GM12878 (cell line): ENCODE data around the gene PIGQ. TPM values are rescaled to one million over a fixed set of nuclear protein-coding genes. Genes with fewer than 3 reads are reported as not detected.

Experiments used
- ATAC-seq: fragments of 200-7000 bp; cut with Tn5 transposase; 3 replicates; pipeline ENCODE4 v1.9.1; 2020; ENCODE audit warnings: mild to moderate bottlenecking, moderate library complexity
- BruUV-seq: library from RNA; stranded (reverse); fragments of 400-500 nt; replicated peaks from 2 replicates; lab custom pipeline; 2021; lab: Mats Ljungman, UMichigan
- CTCF ChIA-PET: fragments of 300-600 bp; sonication (Branson Sonifier 250); formaldehyde crosslinking; extraction: SDS; loops from one replicate; lab custom pipeline; 2021; ENCODE audit warnings: inconsistent platforms; lab: Yijun Ruan, JAX
- POLR2A ChIA-PET: fragments of 350-600 bp; formaldehyde crosslinking; extraction: SDS; loops from one replicate; lab custom pipeline; 2021; ENCODE audit warnings: inconsistent platforms; lab: Charles Lee
- RAD21 ChIA-PET: fragments of 300-600 bp; sonication (Branson Sonifier 250); formaldehyde crosslinking; loops from one replicate; lab custom pipeline; 2023; ENCODE audit warnings: antibody characterized with exemption; ENCODE audit not compliant: unreplicated experiment; lab: Charles Lee
- SMC1A ChIA-PET: fragments of 300-600 bp; sonication (Branson Sonifier 250); formaldehyde crosslinking; loops from one replicate; lab custom pipeline; 2023; ENCODE audit not compliant: unreplicated experiment, uncharacterized antibody; lab: Charles Lee
- DNase-seq: peaks from one replicate; pipeline ENCODE4 v3.0.0-alpha.2; 2011; ENCODE audit warnings: low read depth, low spot score
- FAIRE-seq: peaks from 3 replicates; lab custom pipeline; 2011; peaks lifted over from hg19 to GRCh38; lab: Jason Lieb, UNC
- H2AFZ ChIP-seq: 2 replicates; pipeline ENCODE4 v1.6.0; 2011; ENCODE audit warnings: low read depth, low read length, control low read depth; ENCODE audit not compliant: control insufficient read depth
- H3K27ac ChIP-seq: 2 replicates; pipeline ENCODE4 v1.5.1; 2011; ENCODE audit warnings: control low read depth; ENCODE audit not compliant: control insufficient read depth, insufficient read depth
- H3K27me3 ChIP-seq, 2 experiments: replicated peaks in 1 of 2; 2 replicates each; pipeline versions ENCODE4 v1.6.0 to v1.6.1; 2011; ENCODE audit warnings: low read length in 1 of 2; ENCODE audit not compliant: control insufficient read depth in 2 of 2, insufficient read depth in 2 of 2
- H3K36me3 ChIP-seq, 2 experiments: 2 replicates each; pipeline ENCODE4 v1.5.1; 2011; ENCODE audit warnings: low read length in 1 of 2; ENCODE audit not compliant: control insufficient read depth in 2 of 2, insufficient read depth in 2 of 2
- H3K4me1 ChIP-seq: 2 replicates; pipeline ENCODE4 v1.6.1; 2011; ENCODE audit warnings: mild to moderate bottlenecking, low read length, moderate library complexity, mixed read lengths; ENCODE audit not compliant: control insufficient read depth, insufficient read depth
- H3K4me2 ChIP-seq: 2 replicates; pipeline ENCODE4 v1.6.0; 2011; ENCODE audit warnings: control low read depth; ENCODE audit not compliant: control insufficient read depth, insufficient read depth
- H3K4me3 ChIP-seq: fragments of 200-600 bp; sonication (generic); 2 replicates; pipeline ENCODE4 v1.5.1; 2016
- H3K79me2 ChIP-seq: 2 replicates; pipeline ENCODE4 v1.6.0; 2011; ENCODE audit warnings: low read length; ENCODE audit not compliant: control insufficient read depth, insufficient read depth
- H3K9ac ChIP-seq: 2 replicates; pipeline ENCODE4 v1.8.0; 2011; ENCODE audit warnings: low read length, control low read depth, mixed read lengths; ENCODE audit not compliant: control insufficient read depth, insufficient read depth
- H3K9me3 ChIP-seq: replicated peaks from 3 replicates; pipeline ENCODE4 v1.5.1; 2011; ENCODE audit warnings: mild to moderate bottlenecking, low read length; ENCODE audit not compliant: control insufficient read depth, insufficient read depth
- H4K20me1 ChIP-seq: 2 replicates; pipeline ENCODE4 v1.6.0; 2011; ENCODE audit not compliant: control insufficient read depth, insufficient read depth
- BACH1 ChIP-seq: fragments of 450-650 bp; IDR thresholded peaks from 2 replicates; pipeline ENCODE4 v1.6.1; 2017; ENCODE audit warnings: mild to moderate bottlenecking, borderline replicate concordance
- CREM ChIP-seq: IDR thresholded peaks from 2 replicates; pipeline ENCODE4 v1.6.1; 2014; ENCODE audit warnings: antibody characterized with exemption, low read depth
- JUNB ChIP-seq: IDR thresholded peaks from 2 replicates; pipeline ENCODE4 v1.6.1; 2016; ENCODE audit warnings: antibody characterized with exemption, mild to moderate bottlenecking
- MYB ChIP-seq: fragments of 150-350 bp; IDR thresholded peaks from 2 replicates; pipeline ENCODE4 v1.6.1; 2014; ENCODE audit warnings: mild to moderate bottlenecking, low read depth, low read length, borderline replicate concordance
- NFYB ChIP-seq: IDR thresholded peaks from 2 replicates; pipeline ENCODE4 v1.6.1; 2011; ENCODE audit warnings: low read depth, mild to moderate bottlenecking, low read length, improper control_type of control experiment, moderate library complexity; ENCODE audit not compliant: insufficient read depth
- PAX8 ChIP-seq: fragments of 450-650 bp; IDR thresholded peaks from 2 replicates; pipeline ENCODE4 v1.6.1; 2017; ENCODE audit warnings: mild to moderate bottlenecking, moderate library complexity
- RCOR1 ChIP-seq: conservative IDR thresholded peaks from 2 replicates; pipeline ENCODE4 v1.6.1; 2012; ENCODE audit warnings: low read depth, low read length, improper control_type of control experiment
- RUNX3 ChIP-seq: IDR thresholded peaks from 2 replicates; pipeline ENCODE4 v1.6.1; 2012; ENCODE audit warnings: low read length, inconsistent platforms
- ZBTB11 ChIP-seq: fragments of 450-650 bp; formaldehyde crosslinking; IDR thresholded peaks from 2 replicates; pipeline ENCODE4 v1.5.0; 2022; ENCODE audit warnings: mild to moderate bottlenecking, missing genetic modification characterization
- ZNF384 ChIP-seq: IDR thresholded peaks from 2 replicates; pipeline ENCODE4 v1.6.1; 2012; ENCODE audit warnings: low read depth, mild to moderate bottlenecking, low read length, improper control_type of control experiment, borderline replicate concordance
- ZNF687 ChIP-seq: fragments of 450-650 bp; IDR thresholded peaks from 2 replicates; pipeline ENCODE4 v1.6.1; 2017; ENCODE audit warnings: mild to moderate bottlenecking, moderate library complexity
- ZSCAN29 ChIP-seq: fragments of 450-650 bp; IDR thresholded peaks from 2 replicates; pipeline ENCODE4 v1.6.1; 2017; ENCODE audit warnings: mild to moderate bottlenecking, moderate library complexity
- WGBS: methylation state at CpG from one replicate; pipeline ENCODE4 v1.1.6; 2016; ENCODE audit warnings: low lambda C conversion rate; ENCODE audit not compliant: insufficient replicate concordance, insufficient coverage; ENCODE audit errors: missing lambda C conversion rate; 5-methylcytosine and 5-hydroxymethylcytosine counted together
- in situ Hi-C: fragments of 300-500 bp; cut with MboI; formaldehyde crosslinking; loops from 9 replicates; pipeline ENCODE4 v1.14.3; 2018; ENCODE audit warnings: mixed read lengths
- intact Hi-C: fragments of 100-400 bp; cut with micrococcal nuclease; formaldehyde crosslinking; loops from one replicate; pipeline ENCODE4 v1.14.2; 2022; ENCODE audit not compliant: unreplicated experiment
- polyA plus RNA-seq, 11 experiments: library from polyadenylated mRNA; depleted of rRNA in 4 of 11; unstranded in 6 of 11; stranded (reverse) in 5 of 11; fragments of >200 nt; fragmentation: Nextera tagmentation in 4 of 11; fragmentation: Illumina TruSeq in 1 of 11; extraction: Ambion mirVana in 4 of 11; extraction: Trizol in 1 of 11; gene quantifications; 1 replicate in 1 of 11; 2 replicates in 10 of 11; pipeline versions ENCODE4 v1.2.1 to v1.2.3, GENCODE V29; 2011 to 2016; ENCODE audit warnings: inconsistent platforms in 2 of 11, missing spikeins in 2 of 11, low read depth in 1 of 11
- total RNA-seq, 4 experiments: library from RNA; depleted of rRNA in 3 of 4; stranded (reverse); fragments of >200 nt in 3 of 4; fragmentation: Illumina TruSeq in 1 of 4; extraction: Trizol in 1 of 4; gene quantifications; 2 replicates each; pipeline versions ENCODE4 v1.2.1 to v1.2.3, GENCODE V29; 2013 to 2021
- TF ChIP-seq, protein P1 (sequence below), 3 experiments: IDR thresholded peaks in 2 of 3; conservative IDR thresholded peaks in 1 of 3; 2 replicates each; pipeline ENCODE4 v1.5.1; 2011; ENCODE audit warnings: low read depth in 3 of 3, low read length in 3 of 3, mild to moderate bottlenecking in 3 of 3, control low read depth in 2 of 3, moderate library complexity in 2 of 3, inconsistent platforms in 1 of 3, mixed read lengths in 1 of 3; ENCODE audit not compliant: control insufficient read depth in 2 of 3, insufficient read depth in 1 of 3; ENCODE audit errors: extremely low read depth in 1 of 3

PIGQ gene
- total and polyA plus RNA-seq, 10 of the 15 experiments (the other 5 are each of a cell fraction or from before 2014, with no cell fraction given) = 1.8 to 31.3 (median 17.5) TPM; not detected in 1

- Histone ChIP-seq H3K4me3 (no peak overlapping the region), H3K9ac (no peak overlapping the region), H2AFZ (no peak overlapping the region), H4K20me1 (no peaks in the 10 kb centered on the region), H3K4me2 (no peak overlapping the region)
- intact Hi-C loops (no loop called here), in situ Hi-C loops (no loop called here)
- BruUV-seq = no TSS peak
- ATAC-seq = no peak
- TF ChIP-seq MYB (no peak), CREM (no peak), RUNX3 (no peak), PAX8 (no peak), ZNF687 (no peak), NFYB (no peak), ZSCAN29 (no peak), RCOR1 (no peak), BACH1 (no peak), JUNB (no peak), ZNF384 (no peak), ZBTB11 (CRISPR knock-in tag) (no peak)
- TF ChIP-seq, protein P1, sequence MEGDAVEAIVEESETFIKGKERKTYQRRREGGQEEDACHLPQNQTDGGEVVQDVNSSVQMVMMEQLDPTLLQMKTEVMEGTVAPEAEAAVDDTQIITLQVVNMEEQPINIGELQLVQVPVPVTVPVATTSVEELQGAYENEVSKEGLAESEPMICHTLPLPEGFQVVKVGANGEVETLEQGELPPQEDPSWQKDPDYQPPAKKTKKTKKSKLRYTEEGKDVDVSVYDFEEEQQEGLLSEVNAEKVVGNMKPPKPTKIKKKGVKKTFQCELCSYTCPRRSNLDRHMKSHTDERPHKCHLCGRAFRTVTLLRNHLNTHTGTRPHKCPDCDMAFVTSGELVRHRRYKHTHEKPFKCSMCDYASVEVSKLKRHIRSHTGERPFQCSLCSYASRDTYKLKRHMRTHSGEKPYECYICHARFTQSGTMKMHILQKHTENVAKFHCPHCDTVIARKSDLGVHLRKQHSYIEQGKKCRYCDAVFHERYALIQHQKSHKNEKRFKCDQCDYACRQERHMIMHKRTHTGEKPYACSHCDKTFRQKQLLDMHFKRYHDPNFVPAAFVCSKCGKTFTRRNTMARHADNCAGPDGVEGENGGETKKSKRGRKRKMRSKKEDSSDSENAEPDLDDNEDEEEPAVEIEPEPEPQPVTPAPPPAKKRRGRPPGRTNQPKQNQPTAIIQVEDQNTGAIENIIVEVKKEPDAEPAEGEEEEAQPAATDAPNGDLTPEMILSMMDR (IDR thresholded peaks at IDR 0.05 in 2 of 3, conservative IDR thresholded peaks at IDR 0.05 in 1 of 3; ENCODE audit: control insufficient read depth in 2 of 3, extremely low read depth in 1 of 3, insufficient read depth in 1 of 3, low read depth in 3 of 3, low read length in 3 of 3) = no peak
- TF ChIP-seq, all 136 proteins: peak for 0
- DNase-seq = no peak
- 94% methylated on average over 36 of the region's 39 CpGs for WGBS
- Histone ChIP-seq H3K27me3 (no peaks in the 10 kb centered on the region), H3K36me3 (peaks cover 0 to 28% of the 10 kb centered on the region in 2 experiments; a peak in 3 of 4 replicates), H3K27ac (no peak overlapping the region), H3K79me2 (peaks cover 15% of the 10 kb centered on the region), H3K9me3 (no peaks in the 10 kb centered on the region), H3K4me1 (no peaks in the 10 kb centered on the region)
- CTCF ChIA-PET = no interaction called here
- POLR2A ChIA-PET = no interaction called here
- FAIRE-seq = no peak
- RAD21 ChIA-PET = no interaction called here
- SMC1A ChIA-PET = no interaction called here
Measured at GRCh38 chr16:535446-536405, 34.0 kb upstream of the PIGQ start.
